ENCODE measurements around the gene PDE3A. TPM values are rescaled to one million over a fixed set of nuclear protein-coding genes. Genes with fewer than 3 reads are reported as not detected.

The PDE3A gene
- total RNA-seq, 1 donor from 2014 or later: 2.4 TPM

- TF ChIP-seq CTCF (conservative IDR thresholded peaks at IDR 0.05): no peak
- Mint-ChIP-seq H3K27ac (ENCODE audit: unreplicated experiment) (no peak overlapping the region), H3K36me3 (ENCODE audit: low read depth) (no peaks in the 10 kb centered on the region), H3K27me3 (ENCODE audit: low read depth) (no peaks in the 10 kb centered on the region), H3K4me1 (no peaks in the 10 kb centered on the region), H3K4me3 (no peak overlapping the region), H3K9me3 (no peaks in the 10 kb centered on the region)
- DNase-seq (ENCODE audit: low read depth, low spot score): no peak
Observed at GRCh38 chr12:20497707-20498106, 129.4 kb downstream of the PDE3A start.

GRCh38 chr12:20501958-20502357 is 133.6 kb downstream of the PDE3A start:
- H3K4me3 Mint-ChIP-seq: no peak overlapping the region
- H3K27ac Mint-ChIP-seq (ENCODE audit: unreplicated experiment): no peak overlapping the region
- H3K36me3 Mint-ChIP-seq (ENCODE audit: low read depth): no peaks in the 10 kb centered on the region
- no peaks in the 10 kb centered on the region for H3K9me3 Mint-ChIP-seq
- H3K27me3 Mint-ChIP-seq (ENCODE audit: low read depth): no peaks in the 10 kb centered on the region
- no peak for TF ChIP-seq CTCF (conservative IDR thresholded peaks at IDR 0.05)
- no peaks in the 10 kb centered on the region for H3K4me1 Mint-ChIP-seq
- no peak for DNase-seq (ENCODE audit: low read depth, low spot score)

- DNase-seq (ENCODE audit: low read depth, low spot score): no peak
- H3K4me3 Mint-ChIP-seq: no peak overlapping the region
- no peaks in the 10 kb centered on the region for H3K27me3 Mint-ChIP-seq (ENCODE audit: low read depth)
- H3K36me3 Mint-ChIP-seq (ENCODE audit: low read depth): no peaks in the 10 kb centered on the region
- no peaks in the 10 kb centered on the region for H3K9me3 Mint-ChIP-seq
- TF ChIP-seq CTCF (conservative IDR thresholded peaks at IDR 0.05): no peak
- no peak overlapping the region for H3K27ac Mint-ChIP-seq (ENCODE audit: unreplicated experiment)
- H3K4me1 Mint-ChIP-seq: no peaks in the 10 kb centered on the region
Observed at GRCh38 chr12:20503858-20504257, 135.5 kb downstream of the PDE3A start.

- H3K36me3 Mint-ChIP-seq (ENCODE audit: low read depth): no peaks in the 10 kb centered on the region
- no peak for DNase-seq (ENCODE audit: low read depth, low spot score)
- no peak for TF ChIP-seq CTCF (conservative IDR thresholded peaks at IDR 0.05)
- H3K9me3 Mint-ChIP-seq: no peaks in the 10 kb centered on the region
- H3K27ac Mint-ChIP-seq (ENCODE audit: unreplicated experiment): no peak overlapping the region
- H3K4me3 Mint-ChIP-seq: no peak overlapping the region
- no peaks in the 10 kb centered on the region for H3K4me1 Mint-ChIP-seq
- H3K27me3 Mint-ChIP-seq (ENCODE audit: low read depth): no peaks in the 10 kb centered on the region
Observed at GRCh38 chr12:20505056-20505455, 136.7 kb downstream of the PDE3A start.

GRCh38 chr12:20507056-20507455 is 138.7 kb downstream of the PDE3A start:
- Mint-ChIP-seq H3K27me3 (ENCODE audit: low read depth) (no peaks in the 10 kb centered on the region), H3K4me3 (no peak overlapping the region), H3K9me3 (no peaks in the 10 kb centered on the region), H3K36me3 (ENCODE audit: low read depth) (no peaks in the 10 kb centered on the region), H3K4me1 (no peaks in the 10 kb centered on the region), H3K27ac (ENCODE audit: unreplicated experiment) (no peak overlapping the region)
- DNase-seq (ENCODE audit: low read depth, low spot score): no peak
- no peak for TF ChIP-seq CTCF (conservative IDR thresholded peaks at IDR 0.05)

GRCh38 chr12:20507711-20508110 is 139.4 kb downstream of the PDE3A start:
- Mint-ChIP-seq H3K9me3 (no peaks in the 10 kb centered on the region), H3K27ac (ENCODE audit: unreplicated experiment) (no peak overlapping the region), H3K4me1 (no peaks in the 10 kb centered on the region), H3K27me3 (ENCODE audit: low read depth) (no peaks in the 10 kb centered on the region), H3K4me3 (no peak overlapping the region), H3K36me3 (ENCODE audit: low read depth) (no peaks in the 10 kb centered on the region)
- no peak for TF ChIP-seq CTCF (conservative IDR thresholded peaks at IDR 0.05)
- DNase-seq (ENCODE audit: low read depth, low spot score): no peak

All from neural crest cell (in vitro differentiated cells).